Stomach (tissue), 9 donors: ENCODE results near the gene DNLZ. TPM values are rescaled to one million over a fixed set of nuclear protein-coding genes. Genes with fewer than 3 reads are reported as not detected.

ENCODE experiments used
- DNase-seq, 2 donors: peaks; one replicate each; pipeline versions ENCODE4 v3.0.0 to v3.0.0-alpha.2; 2013 to 2019
- H3K27ac ChIP-seq, 5 donors: fragments of 200-600 bp in 4 of 5; sonication (generic) in 4 of 5; one replicate each; pipeline ENCODE4 v1.5.1; 2013 to 2019; ENCODE audit warnings: mild to moderate bottlenecking in 1 of 5, moderate library complexity in 1 of 5
- H3K27me3 ChIP-seq, 3 donors: fragments of 200-600 bp; sonication (generic); one replicate each; pipeline ENCODE4 v1.5.1; 2017 to 2019; ENCODE audit warnings: mixed run types in 1 of 3
- H3K36me3 ChIP-seq, 4 donors: fragments of 200-600 bp; sonication (generic); 1 replicate in 3 of 4; 2 replicates in 1 of 4; pipeline ENCODE4 v1.5.1; 2016 to 2019
- H3K4me1 ChIP-seq, 4 donors: fragments of 200-600 bp; sonication (generic); one replicate each; pipeline ENCODE4 v1.5.1; 2016 to 2019
- H3K4me3 ChIP-seq, 4 donors: fragments of 200-600 bp; sonication (generic) in 3 of 4; one replicate each; pipeline ENCODE4 v1.5.1; 2016 to 2019; ENCODE audit warnings: mild to moderate bottlenecking in 1 of 4
- H3K9me3 ChIP-seq, 4 donors: fragments of 200-600 bp; sonication (generic); one replicate each; pipeline ENCODE4 v1.5.1; 2016 to 2019
- CTCF ChIP-seq, 7 experiments: fragments of 450-650 bp in 4 of 7; fragments of 200-600 bp in 3 of 7; sonication (generic) in 3 of 7; IDR thresholded peaks; one replicate each; pipeline ENCODE4 v1.5.1; 2016 to 2019; ENCODE audit warnings: antibody characterized with exemption in 7 of 7, control low read depth in 2 of 7, mild to moderate bottlenecking in 1 of 7
- EP300 ChIP-seq: sonication (generic); formaldehyde crosslinking; IDR thresholded peaks from one replicate; pipeline ENCODE4 v1.6.1; 2017; ENCODE audit warnings: antibody characterized with exemption
- POLR2A ChIP-seq, 4 donors: fragments of 450-650 bp; IDR thresholded peaks; one replicate each; pipeline ENCODE4 v1.6.1; 2016; ENCODE audit warnings: antibody characterized with exemption in 4 of 4, control low read depth in 2 of 4, mild to moderate bottlenecking in 1 of 4, moderate library complexity in 1 of 4
- POLR2AphosphoS5 ChIP-seq, 3 donors: sonication (generic); formaldehyde crosslinking; IDR thresholded peaks; one replicate each; pipeline ENCODE4 v1.6.1; 2016; ENCODE audit warnings: antibody characterized with exemption in 3 of 3
- WGBS, 5 donors: extraction: QIAGEN DNeasy Blood & Tissue Kit in 3 of 5; methylation state at CpG; one replicate each; pipeline versions ENCODE4 v1.1.5 to v1.1.7; 2013 to 2018; 5-methylcytosine and 5-hydroxymethylcytosine counted together
- intact Hi-C: fragments of 100-400 bp; cut with DNase I; formaldehyde crosslinking; loops from one replicate; pipeline ENCODE4 v1.15.1; 2023; ENCODE audit warnings: low total_unique reads
- polyA plus RNA-seq, 3 donors: library from polyadenylated mRNA; stranded (reverse); fragments of 200-250 nt; gene quantifications; one replicate each; pipeline ENCODE4 v1.2.3, GENCODE V29; 2013
- total RNA-seq, 5 donors: library from RNA; depleted of rRNA; stranded (reverse); fragments of >200 nt; gene quantifications; one replicate each; pipeline versions ENCODE4 v1.1.0 to v1.2.3, GENCODE V29; 2014 to 2016
- donor health status: healthy with polysubstance abuse.
- donor health status: Bipolar disorder and iron deficiency.
- donor health status: healthy.

Gene DNLZ
- total and polyA plus RNA-seq, 8 donors, result 1.3 to 16.8 (median 10.1) TPM; not detected in 1

DNA sequence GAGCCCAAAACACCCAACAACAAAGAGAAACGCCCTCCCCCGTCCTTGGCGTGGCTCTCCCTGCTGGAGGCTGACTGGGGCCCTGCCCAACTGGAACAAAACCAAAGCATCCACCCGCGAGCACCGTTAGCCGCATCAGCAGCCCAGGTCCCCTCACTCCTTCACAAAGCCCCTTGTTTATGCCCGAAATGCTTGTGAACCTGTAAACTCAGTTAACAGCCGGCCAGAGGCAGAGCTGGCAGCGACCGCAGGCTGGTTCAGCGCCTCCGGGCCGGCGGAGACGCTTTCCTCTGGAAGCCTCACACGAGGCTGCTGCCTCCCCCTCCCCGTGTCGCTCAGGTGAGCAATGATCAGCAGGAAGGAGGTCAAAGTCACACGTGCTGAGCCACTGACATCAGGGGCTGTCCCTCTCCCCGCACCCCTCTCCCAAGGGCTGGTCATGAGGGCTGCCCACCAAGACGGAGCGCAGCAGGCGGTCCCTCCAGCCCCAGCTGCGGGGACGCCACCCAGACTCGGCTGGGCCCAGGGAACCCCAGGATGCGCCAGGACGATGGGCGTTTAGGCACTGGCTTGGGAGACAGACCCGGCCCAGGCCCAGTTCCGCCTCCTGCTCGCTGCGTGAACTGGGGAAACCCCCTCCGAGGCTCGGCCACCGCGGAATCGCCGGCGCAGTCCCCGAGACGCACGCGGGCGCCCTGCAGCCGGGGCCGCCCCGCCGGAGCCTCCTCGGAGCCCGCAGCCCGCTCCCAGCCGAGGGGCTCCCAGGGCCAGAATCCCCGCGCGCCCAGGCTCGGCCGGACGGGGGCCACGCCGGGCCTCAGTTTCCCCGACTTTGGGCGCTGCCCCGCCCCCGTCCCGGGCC lies 35.9 kb upstream of the DNLZ start:
- DNase-seq, result peak in 1 of 2 donors; percentile 46

DNA sequence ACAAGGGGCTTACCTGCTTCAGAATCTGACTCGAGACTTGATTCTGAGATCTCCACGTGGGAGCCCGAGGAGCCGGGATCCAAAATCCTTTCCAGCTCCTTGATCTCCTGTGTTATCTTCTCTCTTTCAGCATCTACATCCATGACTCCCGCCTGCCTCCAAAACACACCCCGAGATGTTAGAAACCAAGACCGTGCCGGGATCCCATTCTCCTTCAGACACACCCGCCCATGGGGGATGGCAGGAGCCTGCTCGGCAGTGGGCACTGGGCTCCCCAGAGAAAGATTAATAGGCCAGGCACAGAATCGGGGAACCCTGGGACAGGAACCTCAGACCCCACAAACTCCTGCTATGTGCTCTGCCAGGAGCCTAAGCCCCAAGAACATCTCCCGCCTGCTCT lies 34.7 kb upstream of the DNLZ start:
- TF ChIP-seq POLR2AphosphoS5 (IDR thresholded peaks at IDR 0.05), result no peak
- TF ChIP-seq CTCF (IDR thresholded peaks at IDR 0.05), result no peak
- TF ChIP-seq EP300, result no peak
- no peak for TF ChIP-seq POLR2A (IDR thresholded peaks at IDR 0.05)
- peaks cover 39 to 73% (median 60%) of the 10 kb centered on the region in 4 donors for H3K36me3 ChIP-seq
- peak overlapping the region in 1 of 4 donors; percentile 98 for H3K4me3 ChIP-seq
- no peak overlapping the region for H3K27ac ChIP-seq
- no peaks in the 10 kb centered on the region for H3K27me3 ChIP-seq
- no peak for DNase-seq
- no peaks in the 10 kb centered on the region for H3K9me3 ChIP-seq
- 94 to 97% (median 94%) methylated on average over 12 of the region's 12 CpGs for WGBS, 5 donors
- intact Hi-C loops, result no loop called here
- H3K4me1 ChIP-seq, result peaks cover 12 to 31% (median 26%) of the 10 kb centered on the region in 4 donors

More for the DNA sequence above, 35.9 kb upstream of the DNLZ start:
- peak overlapping the region; percentile 71 to 98 (median 96) for H3K4me3 ChIP-seq
- peak overlapping the region in 4 of 5 donors; percentile 55 to 81 (median 68) for H3K27ac ChIP-seq
- H3K9me3 ChIP-seq, result no peaks in the 10 kb centered on the region
- intact Hi-C loops, result loop anchor here (10.0 kb wide), 1 partner anchor 65 kb away; no protein-coding TSS in a partner anchor
- WGBS, 5 donors, result 0 to 3% (median 1%) methylated on average over 28 to 67 of the region's 67 CpGs
- TF ChIP-seq EP300 (no peak), POLR2A (IDR thresholded peaks at IDR 0.05) (no peak), CTCF (IDR thresholded peaks at IDR 0.05) (no peak), POLR2AphosphoS5 (IDR thresholded peaks at IDR 0.05) (no peak)
- H3K27me3 ChIP-seq, result no peaks in the 10 kb centered on the region
- peaks cover 12 to 31% (median 26%) of the 10 kb centered on the region in 4 donors for H3K4me1 ChIP-seq
- peaks cover 30 to 73% (median 60%) of the 10 kb centered on the region in 4 donors for H3K36me3 ChIP-seq

DNA sequence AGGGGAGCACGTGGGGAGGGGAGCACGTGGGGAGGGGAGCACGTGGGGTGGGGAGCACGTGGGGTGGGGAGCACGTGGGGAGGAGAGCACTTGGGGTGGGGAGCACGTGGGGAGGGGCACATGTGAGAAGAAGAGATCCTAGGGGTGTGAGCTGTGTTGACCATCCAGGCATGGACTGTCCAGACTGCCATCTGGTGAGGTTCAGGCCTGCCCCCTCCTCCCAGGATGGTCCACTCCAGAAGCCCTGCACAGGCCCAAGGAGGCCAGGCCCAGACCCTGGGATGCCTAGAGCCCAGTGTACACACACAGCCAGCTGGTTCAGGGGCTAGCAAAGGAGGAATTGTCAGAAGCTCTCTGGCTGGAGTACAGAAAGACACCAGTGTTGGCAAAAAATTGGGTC lies 34.1 kb upstream of the DNLZ start:
- Histone ChIP-seq H3K27me3 (no peaks in the 10 kb centered on the region), H3K4me1 (peaks cover 12 to 31% (median 26%) of the 10 kb centered on the region in 4 donors), H3K4me3 (no peak overlapping the region), H3K27ac (no peak overlapping the region), H3K9me3 (no peaks in the 10 kb centered on the region), H3K36me3 (peaks cover 44 to 76% (median 65%) of the 10 kb centered on the region in 4 donors)
- TF ChIP-seq EP300 (no peak), CTCF (IDR thresholded peaks at IDR 0.05) (no peak), POLR2A (IDR thresholded peaks at IDR 0.05) (no peak), POLR2AphosphoS5 (IDR thresholded peaks at IDR 0.05) (no peak)
- WGBS, 5 donors, result 60 to 83% (median 81%) methylated on average over 1 to 6 of the region's 6 CpGs; no CpG with 5 or more reads in 1 of the 5 donors
- no peak for DNase-seq
- intact Hi-C loops, result no loop called here

- Histone ChIP-seq H3K36me3 (peaks cover 53 to 76% (median 68%) of the 10 kb centered on the region in 4 donors), H3K4me3 (no peak overlapping the region), H3K4me1 (peaks cover 12 to 31% (median 26%) of the 10 kb centered on the region in 4 donors), H3K9me3 (no peaks in the 10 kb centered on the region), H3K27me3 (no peaks in the 10 kb centered on the region), H3K27ac (no peak overlapping the region)
- WGBS, 5 donors, result 48 to 64% (median 59%) methylated on average over 4 of the region's 4 CpGs
- intact Hi-C loops, result no loop called here
- DNase-seq, result no peak
- no peak for TF ChIP-seq CTCF (IDR thresholded peaks at IDR 0.05)
- TF ChIP-seq POLR2AphosphoS5 (IDR thresholded peaks at IDR 0.05), result no peak
- TF ChIP-seq POLR2A (IDR thresholded peaks at IDR 0.05), result no peak
- TF ChIP-seq EP300, result no peak
These were observed 32.6 kb upstream of the DNLZ start for GRCh38 chr9:136396219-136396515.
